Small intestine (tissue), 7 donors: ENCODE measurements around the gene UBE2J2. TPM values are rescaled to one million over a fixed set of nuclear protein-coding genes. Genes with fewer than 3 reads are reported as not detected.
"Not testable (repeated sequence)": the region's sequence is repeated elsewhere in the genome, so short reads cannot be mapped to it uniquely, and the experiment has no call there.

Experiments
- DNase-seq, 2 donors: peaks; one replicate each; pipeline versions ENCODE4 v3.0.0 to v3.0.0-alpha.2; 2013
- FAIRE-seq: peaks from 2 replicates; lab custom pipeline; 2012; peaks lifted over from hg19 to GRCh38; lab: Jason Lieb, UNC
- H3K27ac ChIP-seq, 3 donors: one replicate each; pipeline ENCODE4 v1.5.1; 2013; ENCODE audit warnings: low read length in 2 of 3, mild to moderate bottlenecking in 2 of 3, control low read depth in 1 of 3, inconsistent platforms in 1 of 3, low read depth in 1 of 3, moderate library complexity in 1 of 3
- H3K27me3 ChIP-seq, 3 donors: one replicate each; pipeline ENCODE4 v1.6.1; 2013; ENCODE audit warnings: low read length in 3 of 3, inconsistent platforms in 1 of 3; ENCODE audit not compliant: control insufficient read depth in 3 of 3, insufficient read depth in 3 of 3
- H3K36me3 ChIP-seq, 3 donors: one replicate each; pipeline ENCODE4 v1.6.1; 2013; ENCODE audit warnings: low read length in 3 of 3, inconsistent platforms in 1 of 3, low read depth in 1 of 3, mild to moderate bottlenecking in 1 of 3, moderate library complexity in 1 of 3; ENCODE audit not compliant: control insufficient read depth in 3 of 3, insufficient read depth in 2 of 3
- H3K4me1 ChIP-seq, 3 donors: one replicate each; pipeline ENCODE4 v1.6.1; 2013; ENCODE audit warnings: low read length in 2 of 3, inconsistent platforms in 1 of 3, low read depth in 1 of 3, mild to moderate bottlenecking in 1 of 3, moderate library complexity in 1 of 3; ENCODE audit not compliant: control insufficient read depth in 3 of 3, insufficient read depth in 2 of 3
- H3K4me3 ChIP-seq, 3 donors: one replicate each; pipeline ENCODE4 v1.5.1; 2013; ENCODE audit warnings: low read length in 3 of 3, control low read depth in 1 of 3, inconsistent platforms in 1 of 3, low read depth in 1 of 3, mild to moderate bottlenecking in 1 of 3, moderate library complexity in 1 of 3
- H3K9me3 ChIP-seq, 2 donors: one replicate each; pipeline ENCODE4 v1.6.1; 2013; ENCODE audit warnings: low read depth in 1 of 2, low read length in 1 of 2; ENCODE audit not compliant: control insufficient read depth in 2 of 2, insufficient read depth in 1 of 2
- WGBS, 3 donors: extraction: QIAGEN DNeasy Blood & Tissue Kit; methylation state at CpG; one replicate each; pipeline ENCODE4 v1.1.7; 2013; 5-methylcytosine and 5-hydroxymethylcytosine counted together
- polyA plus RNA-seq, 4 donors: library from polyadenylated mRNA; stranded (reverse) in 3 of 4; unstranded in 1 of 4; fragments of 200-250 nt in 3 of 4; fragments of 120-200 nt in 1 of 4; gene quantifications; one replicate each; pipeline versions ENCODE4 v1.2.1 to v1.2.3, GENCODE V29; 2013
- donor health status: healthy with polysubstance abuse.
- donor health status: control.
- donor health status: control.
- donor health status: Bipolar disorder and iron deficiency.
- donor health status: healthy.

The UBE2J2 gene
- polyA plus RNA-seq, 4 donors: 45.9 to 67.0 (median 60.7) TPM

GRCh38 chr1:1253972-1254666 is 19.5 kb downstream of the UBE2J2 start:
- peaks cover 3 to 69% (median 19%) of the 10 kb centered on the region in 3 donors for H3K36me3 ChIP-seq
- 94 to 96% (median 94%) methylated on average over 43 to 50 of the region's 50 CpGs for WGBS, 3 donors
- no peaks in the 10 kb centered on the region for H3K27me3 ChIP-seq
- no peaks in the 10 kb centered on the region for H3K4me1 ChIP-seq
- H3K9me3 ChIP-seq: no peaks in the 10 kb centered on the region
- no peak overlapping the region for H3K27ac ChIP-seq
- FAIRE-seq (no peak), DNase-seq (no peak)
- H3K4me3 ChIP-seq: no peak overlapping the region

- 88 to 90% (median 88%) methylated on average over 12 of the region's 12 CpGs for whole genome bisulfite sequencing, 3 donors
- no peak overlapping the region for H3K4me3 ChIP-seq
- H3K4me1 ChIP-seq: no peaks in the 10 kb centered on the region
- FAIRE-seq (no peak), DNase-seq (no peak)
- H3K36me3 ChIP-seq: peaks cover 3 to 61% (median 19%) of the 10 kb centered on the region in 3 donors
- H3K27ac ChIP-seq: no peak overlapping the region
- H3K9me3 ChIP-seq: no peaks in the 10 kb centered on the region
- no peaks in the 10 kb centered on the region for H3K27me3 ChIP-seq
Measured at GRCh38 chr1:1253314-1253713, 20.3 kb downstream of the UBE2J2 start.

- Histone ChIP-seq H3K9me3 (no peaks in the 10 kb centered on the region), H3K4me1 (peaks cover 0 to 4% (median 0%) of the 10 kb centered on the region in 3 donors), H3K4me3 (no peak overlapping the region), H3K27me3 (peaks cover 8 to 18% (median 18%) of the 10 kb centered on the region in 3 donors), H3K27ac (no peak overlapping the region), H3K36me3 (peaks cover 3 to 43% (median 11%) of the 10 kb centered on the region in 3 donors)
- 61 to 80% (median 68%) methylated on average over 16 of the region's 16 CpGs for WGBS, 3 donors
- no peak for DNase-seq
- FAIRE-seq: no peak
Measured at GRCh38 chr1:1250786-1251284, 22.8 kb downstream of the UBE2J2 start.

GRCh38 chr1:1248009-1248913 is 25.4 kb downstream of the UBE2J2 start:
- not testable (repeated sequence) for H3K9me3 ChIP-seq, H3K4me3 ChIP-seq, DNase-seq, H3K27ac ChIP-seq, FAIRE-seq
- WGBS, 3 donors: 77 to 89% (median 87%) methylated on average over 15 to 21 of the region's 21 CpGs
- peaks cover 0 to 18% (median under 1%) of the 10 kb centered on the region in 3 donors for H3K36me3 ChIP-seq
- H3K4me1 ChIP-seq: peaks cover 0 to 12% (median 2%) of the 10 kb centered on the region in 3 donors
- peaks cover 11 to 29% (median 22%) of the 10 kb centered on the region in 3 donors for H3K27me3 ChIP-seq

- WGBS, 3 donors: 54 to 66% (median 59%) methylated on average over 20 to 25 of the region's 25 CpGs
- H3K27me3 ChIP-seq: peaks cover 11 to 29% (median 22%) of the 10 kb centered on the region in 3 donors
- H3K36me3 ChIP-seq: peaks cover 0 to 18% (median 0%) of the 10 kb centered on the region in 3 donors
- H3K4me3 ChIP-seq: no peak overlapping the region
- no peak for FAIRE-seq
- H3K27ac ChIP-seq: no peak overlapping the region
- no peak for DNase-seq
- no peaks in the 10 kb centered on the region for H3K9me3 ChIP-seq
- peaks cover 0 to 12% (median 2%) of the 10 kb centered on the region in 3 donors for H3K4me1 ChIP-seq
Measured at GRCh38 chr1:1247341-1247913, 26.2 kb downstream of the UBE2J2 start.

GRCh38 chr1:1246577-1247340 is 26.9 kb downstream of the UBE2J2 start, which contains the start of gene C1QTNF12:
Gene C1QTNF12, minus strand, starts transcription at chr1:1246722. Its CDS starts 32 bp downstream, at chr1:1246690.
- no peak for FAIRE-seq
- 3 to 5% (median 4%) methylated on average over 42 to 74 of the region's 74 CpGs for WGBS, 3 donors
- H3K4me3 ChIP-seq: no peak within 1 kb of the TSS

GRCh38 chr1:1245817-1246576 is 27.7 kb downstream of the UBE2J2 start:
- Histone ChIP-seq H3K27me3 (peaks cover 11 to 29% (median 22%) of the 10 kb centered on the region in 3 donors), H3K4me1 (peaks cover 0 to 12% (median 2%) of the 10 kb centered on the region in 3 donors), H3K4me3 (no peak overlapping the region), H3K36me3 (peaks cover 0 to 20% (median 0%) of the 10 kb centered on the region in 3 donors), H3K27ac (no peak overlapping the region), H3K9me3 (no peaks in the 10 kb centered on the region)
- 23 to 37% (median 35%) methylated on average over 37 to 45 of the region's 45 CpGs for WGBS, 3 donors
- FAIRE-seq (no peak), DNase-seq (no peak)

More at GRCh38 chr1:1246577-1247340, 26.9 kb downstream of the UBE2J2 start, which contains the start of gene C1QTNF12:
- H3K27me3 ChIP-seq: peaks cover 11 to 29% (median 22%) of the 10 kb centered on the region in 3 donors
- peaks cover 0 to 12% (median 2%) of the 10 kb centered on the region in 3 donors for H3K4me1 ChIP-seq
- H3K9me3 ChIP-seq: no peaks in the 10 kb centered on the region
- H3K27ac ChIP-seq: no peak within 1 kb of the TSS
- peaks cover 0 to 20% (median 0%) of the 10 kb centered on the region in 3 donors for H3K36me3 ChIP-seq
- peak in 1 of 2 donors; percentile 32 for DNase-seq
